Skeletal muscle cell (primary cell): ENCODE measurements around the gene TNIK.
A peak's percentile ranks its signal among the peaks of the same experiment; 100 is the strongest.

Experiments
- DNase-seq: peaks from one replicate; pipeline ENCODE4 v3.0.0-alpha.2; 2010; ENCODE audit warnings: low read depth
- H3K4me3 ChIP-seq: 2 replicates; pipeline ENCODE4 v1.5.1; 2011; ENCODE audit warnings: low read depth, mild to moderate bottlenecking, control low read depth, low read length, moderate library complexity

Gene TNIK

GRCh38 chr3:171459942-171460724 lies at the start of gene TNIK:
TNIK (minus strand) TSS chr3:171460405; CDS start chr3:171460063, 342 bp downstream.
- DNase-seq, result peak; percentile 20
- peak within 1 kb of the TSS; percentile 62 for H3K4me3 ChIP-seq

GRCh38 chr3:171508676-171509075 lies 48.5 kb upstream of the TNIK start:
- H3K4me3 ChIP-seq, result no peak overlapping the region
- peak; percentile 14 for DNase-seq

- no peak overlapping the region for H3K4me3 ChIP-seq
- DNase-seq, result no peak
Measured at GRCh38 chr3:171508206-171508605, 48.0 kb upstream of the TNIK start.

- no peak overlapping the region for H3K4me3 ChIP-seq
Measured at GRCh38 chr3:171506743-171507319, 46.6 kb upstream of the TNIK start.

GRCh38 chr3:171505822-171506333 lies 45.7 kb upstream of the TNIK start:
- no peak for DNase-seq
- H3K4me3 ChIP-seq, result no peak overlapping the region

More at GRCh38 chr3:171506743-171507319, 46.6 kb upstream of the TNIK start:
- no peak for DNase-seq

GRCh38 chr3:171504376-171504775 lies 44.2 kb upstream of the TNIK start:
- H3K4me3 ChIP-seq, result no peak overlapping the region
- DNase-seq, result no peak

- no peak overlapping the region for H3K4me3 ChIP-seq
- DNase-seq, result no peak
Measured at GRCh38 chr3:171503817-171504216, 43.6 kb upstream of the TNIK start.

GRCh38 chr3:171498921-171499320 lies 38.7 kb upstream of the TNIK start:
- DNase-seq, result no peak
- no peak overlapping the region for H3K4me3 ChIP-seq

GRCh38 chr3:171497468-171497867 lies 37.3 kb upstream of the TNIK start:
- no peak for DNase-seq
- no peak overlapping the region for H3K4me3 ChIP-seq

- H3K4me3 ChIP-seq, result no peak overlapping the region
- no peak for DNase-seq
Measured at GRCh38 chr3:171495413-171495812, 35.2 kb upstream of the TNIK start.

- no peak for DNase-seq
- H3K4me3 ChIP-seq, result no peak overlapping the region
Measured at GRCh38 chr3:171494457-171495109, 34.4 kb upstream of the TNIK start.

GRCh38 chr3:171491361-171491760 lies 31.2 kb upstream of the TNIK start:
- no peak for DNase-seq
- no peak overlapping the region for H3K4me3 ChIP-seq

- DNase-seq, result no peak
- H3K4me3 ChIP-seq, result no peak overlapping the region
Measured at GRCh38 chr3:171490901-171491300, 30.7 kb upstream of the TNIK start.

- DNase-seq, result no peak
- H3K4me3 ChIP-seq, result no peak overlapping the region
Measured at GRCh38 chr3:171489348-171489747, 29.1 kb upstream of the TNIK start.

GRCh38 chr3:171488479-171488878 lies 28.3 kb upstream of the TNIK start:
- H3K4me3 ChIP-seq, result no peak overlapping the region
- DNase-seq, result no peak

- no peak overlapping the region for H3K4me3 ChIP-seq
- DNase-seq, result no peak
Measured at GRCh38 chr3:171487382-171487781, 27.2 kb upstream of the TNIK start.

GRCh38 chr3:171485338-171485737 lies 25.1 kb upstream of the TNIK start:
- no peak for DNase-seq
- no peak overlapping the region for H3K4me3 ChIP-seq

- no peak for DNase-seq
Measured at GRCh38 chr3:171481011-171481410, 20.8 kb upstream of the TNIK start.

GRCh38 chr3:171480526-171480925 lies 20.3 kb upstream of the TNIK start:
- H3K4me3 ChIP-seq, result no peak overlapping the region
- DNase-seq, result no peak

More at GRCh38 chr3:171481011-171481410, 20.8 kb upstream of the TNIK start:
- H3K4me3 ChIP-seq, result no peak overlapping the region

- H3K4me3 ChIP-seq, result no peak overlapping the region
- no peak for DNase-seq
Measured at GRCh38 chr3:171476532-171477102, 16.4 kb upstream of the TNIK start.
